Type B pancreatic cell (in vitro differentiated cells): Measurements from ENCODE around the gene DDHD1. TPM values are rescaled to one million over a fixed set of nuclear protein-coding genes. Genes with fewer than 3 reads are reported as not detected.

Experiments used
- DNase-seq: peaks from one replicate; pipeline ENCODE4 v3.0.0; 2021; ENCODE audit warnings: mixed read lengths; ENCODE audit not compliant: unreplicated experiment; ENCODE audit errors: extremely low spot score
- H3K27ac Mint-ChIP-seq: 2 replicates; pipeline ENCODE4 v1.8.0; 2021; ENCODE audit warnings: mild to moderate bottlenecking, mixed read lengths
- H3K27me3 Mint-ChIP-seq: 2 replicates; pipeline ENCODE4 v1.8.0; 2021; ENCODE audit warnings: mixed read lengths
- H3K36me3 Mint-ChIP-seq: 2 replicates; pipeline ENCODE4 v1.8.0; 2021; ENCODE audit warnings: mixed read lengths
- H3K4me1 Mint-ChIP-seq: one replicate; pipeline ENCODE4 v1.8.0; 2021; ENCODE audit warnings: mixed read lengths; ENCODE audit not compliant: unreplicated experiment
- H3K4me3 Mint-ChIP-seq: 2 replicates; pipeline ENCODE4 v1.8.0; 2021; ENCODE audit warnings: mild to moderate bottlenecking, mixed read lengths
- H3K9me3 Mint-ChIP-seq: 2 replicates; pipeline ENCODE4 v1.8.0; 2021; ENCODE audit warnings: mixed read lengths
- total RNA-seq: library from RNA; stranded (reverse); gene quantifications from 2 replicates; pipeline ENCODE4 v1.2.1, GENCODE V29; 2021; ENCODE audit warnings: low replicate concordance
- TF ChIP-seq, protein P1 (sequence below): fragments of 200-600 bp; sonication (generic); conservative IDR thresholded peaks from 2 replicates; pipeline ENCODE4 v1.5.0; 2021; ENCODE audit warnings: antibody characterized with exemption, mild to moderate bottlenecking

Gene DDHD1
- total RNA-seq, 1 donor from 2014 or later = 19.1 TPM

DNA sequence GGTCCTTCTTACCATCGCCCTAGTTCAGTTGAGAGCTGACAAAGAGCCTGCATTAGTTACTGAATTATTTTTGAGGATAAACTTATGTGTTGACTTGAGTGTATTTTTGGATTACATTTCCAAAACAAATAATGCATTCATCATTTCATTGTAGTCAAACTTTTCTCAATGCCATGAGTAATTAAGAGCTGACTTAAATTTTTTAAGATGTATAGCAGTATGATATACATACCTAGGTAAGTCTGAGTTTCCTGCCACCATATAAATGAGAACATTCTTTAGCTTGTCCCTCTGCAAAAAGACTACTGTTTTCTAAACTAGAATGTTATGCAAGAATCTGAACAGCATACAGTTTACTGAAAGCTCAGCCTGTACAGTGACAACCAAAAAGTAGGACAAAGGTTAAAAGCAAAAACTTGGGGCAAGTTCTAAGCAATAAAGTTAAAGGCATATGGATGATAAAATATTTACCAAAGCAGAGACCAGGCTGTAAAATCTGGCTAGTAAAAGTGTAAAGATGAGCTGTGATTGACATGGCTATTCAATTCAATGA is 120.2 kb downstream of the DDHD1 start:
- peaks cover 4% of the 10 kb centered on the region for H3K9me3 Mint-ChIP-seq
- no peak overlapping the region for H3K27ac Mint-ChIP-seq
- TF ChIP-seq, protein P1, sequence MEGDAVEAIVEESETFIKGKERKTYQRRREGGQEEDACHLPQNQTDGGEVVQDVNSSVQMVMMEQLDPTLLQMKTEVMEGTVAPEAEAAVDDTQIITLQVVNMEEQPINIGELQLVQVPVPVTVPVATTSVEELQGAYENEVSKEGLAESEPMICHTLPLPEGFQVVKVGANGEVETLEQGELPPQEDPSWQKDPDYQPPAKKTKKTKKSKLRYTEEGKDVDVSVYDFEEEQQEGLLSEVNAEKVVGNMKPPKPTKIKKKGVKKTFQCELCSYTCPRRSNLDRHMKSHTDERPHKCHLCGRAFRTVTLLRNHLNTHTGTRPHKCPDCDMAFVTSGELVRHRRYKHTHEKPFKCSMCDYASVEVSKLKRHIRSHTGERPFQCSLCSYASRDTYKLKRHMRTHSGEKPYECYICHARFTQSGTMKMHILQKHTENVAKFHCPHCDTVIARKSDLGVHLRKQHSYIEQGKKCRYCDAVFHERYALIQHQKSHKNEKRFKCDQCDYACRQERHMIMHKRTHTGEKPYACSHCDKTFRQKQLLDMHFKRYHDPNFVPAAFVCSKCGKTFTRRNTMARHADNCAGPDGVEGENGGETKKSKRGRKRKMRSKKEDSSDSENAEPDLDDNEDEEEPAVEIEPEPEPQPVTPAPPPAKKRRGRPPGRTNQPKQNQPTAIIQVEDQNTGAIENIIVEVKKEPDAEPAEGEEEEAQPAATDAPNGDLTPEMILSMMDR = no peak

GRCh38 chr14:53032161-53032803 is 120.8 kb downstream of the DDHD1 start:
- no peaks in the 10 kb centered on the region for H3K4me1 Mint-ChIP-seq
- no peak overlapping the region for H3K27ac Mint-ChIP-seq
- no peak overlapping the region for H3K4me3 Mint-ChIP-seq
- H3K36me3 Mint-ChIP-seq = peaks cover 3% of the 10 kb centered on the region
- H3K9me3 Mint-ChIP-seq = peaks cover 4% of the 10 kb centered on the region
- TF ChIP-seq, protein P1 = no peak
- DNase-seq = no peak
- no peaks in the 10 kb centered on the region for H3K27me3 Mint-ChIP-seq

More for the DNA sequence above, 120.2 kb downstream of the DDHD1 start:
- Mint-ChIP-seq H3K27me3 (no peaks in the 10 kb centered on the region), H3K36me3 (peaks cover 10% of the 10 kb centered on the region), H3K4me3 (no peak overlapping the region), H3K4me1 (no peaks in the 10 kb centered on the region)
- DNase-seq = no peak

- no peak overlapping the region for H3K27ac Mint-ChIP-seq
- DNase-seq = no peak
Observed at GRCh38 chr14:53027562-53027961, 125.6 kb downstream of the DDHD1 start.

DNA sequence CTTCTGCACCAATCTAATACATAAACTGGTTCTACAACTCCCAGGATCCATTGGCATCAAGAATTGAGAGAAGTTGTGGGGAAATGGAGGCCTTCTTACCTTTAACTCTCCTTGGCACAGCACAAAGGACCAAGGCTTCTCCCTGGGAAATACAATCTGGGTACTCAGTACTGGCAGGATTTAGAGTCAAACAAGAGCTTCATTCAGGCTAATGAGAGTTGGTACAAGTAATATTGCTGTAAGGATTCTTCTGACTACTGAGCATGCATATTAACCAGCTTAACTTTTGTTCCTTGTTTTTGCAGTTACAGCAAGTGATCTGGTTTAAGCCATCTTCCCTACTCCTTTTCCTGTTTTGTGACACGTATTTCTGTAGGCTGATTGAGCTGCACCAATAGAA is 126.1 kb downstream of the DDHD1 start:
- Mint-ChIP-seq H3K27me3 (no peaks in the 10 kb centered on the region), H3K27ac (no peak overlapping the region), H3K4me1 (no peaks in the 10 kb centered on the region), H3K36me3 (no peaks in the 10 kb centered on the region), H3K9me3 (peaks cover 4% of the 10 kb centered on the region), H3K4me3 (no peak overlapping the region)
- DNase-seq = no peak
- TF ChIP-seq, protein P1 = no peak

More at GRCh38 chr14:53027562-53027961, 125.6 kb downstream of the DDHD1 start:
- H3K27me3 Mint-ChIP-seq = no peaks in the 10 kb centered on the region
- no peaks in the 10 kb centered on the region for H3K4me1 Mint-ChIP-seq
- H3K36me3 Mint-ChIP-seq = no peaks in the 10 kb centered on the region
- TF ChIP-seq, protein P1 = no peak
- H3K4me3 Mint-ChIP-seq = no peak overlapping the region
- peaks cover 4% of the 10 kb centered on the region for H3K9me3 Mint-ChIP-seq

DNA sequence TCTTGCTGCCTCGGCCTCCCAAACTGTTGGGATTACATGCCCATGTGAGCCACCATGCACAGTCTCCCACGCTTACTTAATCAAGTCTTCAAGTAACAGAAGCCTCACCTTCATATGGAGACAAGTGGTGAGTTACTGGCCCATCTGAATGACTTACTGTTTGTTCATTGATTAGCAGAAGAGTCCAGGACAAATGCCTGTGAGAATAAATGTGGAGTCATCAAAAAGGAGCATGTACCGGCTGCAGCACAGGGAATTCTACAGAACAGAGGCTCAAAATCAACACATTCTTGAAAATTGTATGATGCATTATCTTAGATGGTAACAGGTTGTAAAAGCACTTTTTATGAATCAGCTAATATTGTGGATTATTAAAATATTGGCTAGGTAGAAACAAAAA is 129.8 kb downstream of the DDHD1 start:
- Mint-ChIP-seq H3K27ac (no peak overlapping the region), H3K27me3 (no peaks in the 10 kb centered on the region), H3K9me3 (peaks cover under 1% of the 10 kb centered on the region), H3K4me3 (no peak overlapping the region), H3K36me3 (no peaks in the 10 kb centered on the region), H3K4me1 (no peaks in the 10 kb centered on the region)
- TF ChIP-seq, protein P1 = no peak
- no peak for DNase-seq
